Activated naive CD8-positive, alpha-beta T cell treated with anti-CD3 and anti-CD28 coated beads, Interleukin-2, amount 10 ng/mL, durations not matched to agents 7 days and 5 days (primary cell): ENCODE results near the gene HYAL1. TPM values are rescaled to one million over a fixed set of nuclear protein-coding genes. Genes with fewer than 3 reads are reported as not detected.
"Not testable (repeated sequence)": the region's sequence is repeated elsewhere in the genome, so short reads cannot be mapped to it uniquely, and the experiment has no call there.

ENCODE experiments used
- ATAC-seq: fragments of 150-1000 bp; cut with Tn5 transposase; one replicate; pipeline ENCODE4 v1.10.0; 2021; ENCODE audit warnings: low read depth, moderate library complexity
- POLR2A ChIA-PET: fragments of 350-600 bp; sonication (Branson Sonifier 250); formaldehyde crosslinking; loops from one replicate; lab custom pipeline; 2021; ENCODE audit warnings: antibody characterized with exemption; lab: Charles Lee
- DNase-seq: peaks from one replicate; pipeline ENCODE4 v3.0.0; 2021
- H3K27ac Mint-ChIP-seq: one replicate; pipeline ENCODE4 v1.8.0; 2022; ENCODE audit warnings: mild to moderate bottlenecking, mixed read lengths
- H3K27me3 Mint-ChIP-seq: one replicate; pipeline ENCODE4 v1.8.0; 2022; ENCODE audit warnings: mild to moderate bottlenecking, moderate library complexity, mixed read lengths
- H3K36me3 Mint-ChIP-seq: one replicate; pipeline ENCODE4 v1.8.0; 2021; ENCODE audit warnings: mild to moderate bottlenecking, mixed read lengths
- H3K4me1 Mint-ChIP-seq: one replicate; pipeline ENCODE4 v1.8.0; 2021; ENCODE audit warnings: mixed read lengths
- H3K4me3 Mint-ChIP-seq: one replicate; pipeline ENCODE4 v1.8.0; 2022; ENCODE audit warnings: mild to moderate bottlenecking, moderate library complexity, mixed read lengths
- H3K9me3 Mint-ChIP-seq: one replicate; pipeline ENCODE4 v1.8.0; 2021; ENCODE audit warnings: mixed read lengths
- total RNA-seq, 2 experiments: library from RNA; stranded (reverse); gene quantifications; one replicate each; pipeline ENCODE4 v1.2.3, GENCODE V29; 2021

HYAL1 gene
- total RNA-seq, 2 experiments from 2014 or later: 0.25 to 0.28 TPM

- Mint-ChIP-seq H3K9me3 (no peaks in the 10 kb centered on the region), H3K27ac (no peak overlapping the region), H3K4me3 (no peak overlapping the region), H3K36me3 (no peaks in the 10 kb centered on the region), H3K27me3 (peaks cover 40% of the 10 kb centered on the region), H3K4me1 (peaks cover 22% of the 10 kb centered on the region)
- POLR2A ChIA-PET: interaction anchor here (0.6 to 0.7 kb wide), 4 partner anchors 15 to 1246 kb away, joined by 3 read pairs; partner anchors contain the start of genes HYAL3 and NAA80
- ATAC-seq: no peak
- DNase-seq: no peak
Observed at GRCh38 chr3:50276762-50277101, 26.6 kb downstream of the HYAL1 start.

- Mint-ChIP-seq H3K9me3 (no peaks in the 10 kb centered on the region), H3K27me3 (peaks cover 40% of the 10 kb centered on the region), H3K36me3 (no peaks in the 10 kb centered on the region), H3K27ac (no peak overlapping the region), H3K4me1 (peaks cover 25% of the 10 kb centered on the region), H3K4me3 (peak overlapping the region; percentile 50)
- no peak for ATAC-seq
- DNase-seq: peak; percentile 60
- POLR2A ChIA-PET: interaction anchor here (0.6 to 0.9 kb wide), 4 partner anchors 13 to 82 kb away, joined by 3 to 10 read pairs (median 4); no protein-coding TSS in a partner anchor
Observed at GRCh38 chr3:50275996-50276761, 27.2 kb downstream of the HYAL1 start.

GRCh38 chr3:50275141-50275995 lies 28.0 kb downstream of the HYAL1 start:
- Mint-ChIP-seq H3K36me3 (no peaks in the 10 kb centered on the region), H3K9me3 (no peaks in the 10 kb centered on the region), H3K27me3 (peaks cover 40% of the 10 kb centered on the region), H3K4me3 (peak overlapping the region; percentile 50), H3K27ac (peak overlapping the region; percentile 21), H3K4me1 (peaks cover 25% of the 10 kb centered on the region)
- ATAC-seq: no peak
- POLR2A ChIA-PET: interaction anchor here (0.6 to 1.0 kb wide), 4 partner anchors 12 to 81 kb away, joined by 3 to 10 read pairs (median 4); partner anchors contain the start of gene HYAL2
- DNase-seq: no peak

GRCh38 chr3:50274371-50275104 lies 28.8 kb downstream of the HYAL1 start:
- Mint-ChIP-seq H3K4me3 (peak overlapping the region; percentile 36), H3K36me3 (no peaks in the 10 kb centered on the region), H3K27me3 (peaks cover 40% of the 10 kb centered on the region), H3K27ac (no peak overlapping the region), H3K4me1 (peaks cover 25% of the 10 kb centered on the region), H3K9me3 (no peaks in the 10 kb centered on the region)
- DNase-seq: peak; percentile 87
- ATAC-seq: peak; percentile 35
- POLR2A ChIA-PET: interaction anchor here (1.0 kb wide), 1 partner anchor 48 kb away, joined by 3 read pairs; the partner anchor contains the start of gene HYAL2

GRCh38 chr3:50273689-50274065 lies 29.7 kb downstream of the HYAL1 start:
- POLR2A ChIA-PET: no interaction called here
- DNase-seq (no peak), ATAC-seq (no peak)
- Mint-ChIP-seq H3K4me3 (no peak overlapping the region), H3K27ac (no peak overlapping the region), H3K9me3 (no peaks in the 10 kb centered on the region), H3K4me1 (peaks cover 25% of the 10 kb centered on the region), H3K36me3 (no peaks in the 10 kb centered on the region), H3K27me3 (peaks cover 40% of the 10 kb centered on the region)

GRCh38 chr3:50272911-50273688 lies 30.3 kb downstream of the HYAL1 start:
- no peaks in the 10 kb centered on the region for H3K9me3 Mint-ChIP-seq
- peaks cover 25% of the 10 kb centered on the region for H3K4me1 Mint-ChIP-seq
- H3K27ac Mint-ChIP-seq: no peak overlapping the region
- H3K4me3 Mint-ChIP-seq: peak overlapping the region; percentile 70
- H3K36me3 Mint-ChIP-seq: no peaks in the 10 kb centered on the region
- ATAC-seq (peak; percentile 87), DNase-seq (peak; percentile 95)
- peaks cover 41% of the 10 kb centered on the region for H3K27me3 Mint-ChIP-seq
- POLR2A ChIA-PET: interaction anchor here (0.6 kb wide), 1 partner anchor 30 kb away, joined by 3 read pairs; no protein-coding TSS in a partner anchor

- H3K27me3 Mint-ChIP-seq: peaks cover 39% of the 10 kb centered on the region
- H3K9me3 Mint-ChIP-seq, ATAC-seq, H3K27ac Mint-ChIP-seq, DNase-seq, H3K4me3 Mint-ChIP-seq, H3K36me3 Mint-ChIP-seq: not testable (repeated sequence)
- POLR2A ChIA-PET: interaction anchor here (0.6 to 2.3 kb wide), 2 partner anchors 30 to 45 kb away, joined by 3 to 8 read pairs; no protein-coding TSS in a partner anchor
- H3K4me1 Mint-ChIP-seq: peaks cover 25% of the 10 kb centered on the region
Observed at GRCh38 chr3:50272538-50272910, 30.9 kb downstream of the HYAL1 start.

- POLR2A ChIA-PET: interaction anchor here (1.6 to 2.3 kb wide), 2 partner anchors 25 to 44 kb away, joined by 5 to 8 read pairs; no protein-coding TSS in a partner anchor
- Mint-ChIP-seq H3K4me3 (no peak overlapping the region), H3K27me3 (peaks cover 37% of the 10 kb centered on the region)
Observed at GRCh38 chr3:50271314-50271936, 31.9 kb downstream of the HYAL1 start.

GRCh38 chr3:50270422-50271224 lies 32.8 kb downstream of the HYAL1 start:
- Mint-ChIP-seq H3K27me3 (peaks cover 30% of the 10 kb centered on the region), H3K4me3 (no peak overlapping the region), H3K27ac (no peak overlapping the region), H3K9me3 (no peaks in the 10 kb centered on the region), H3K36me3 (no peaks in the 10 kb centered on the region), H3K4me1 (peaks cover 20% of the 10 kb centered on the region)
- POLR2A ChIA-PET: interaction anchor here (1.6 to 2.3 kb wide), 2 partner anchors 24 to 43 kb away, joined by 5 to 8 read pairs; no protein-coding TSS in a partner anchor
- no peak for ATAC-seq
- no peak for DNase-seq

More at GRCh38 chr3:50271314-50271936, 31.9 kb downstream of the HYAL1 start:
- Mint-ChIP-seq H3K4me1 (peaks cover 25% of the 10 kb centered on the region), H3K36me3 (no peaks in the 10 kb centered on the region), H3K27ac (peak overlapping the region; percentile 41), H3K9me3 (no peaks in the 10 kb centered on the region)
- ATAC-seq (no peak), DNase-seq (no peak)

- Mint-ChIP-seq H3K27ac (no peak overlapping the region), H3K4me3 (no peak overlapping the region), H3K36me3 (no peaks in the 10 kb centered on the region), H3K9me3 (no peaks in the 10 kb centered on the region), H3K27me3 (peaks cover 24% of the 10 kb centered on the region), H3K4me1 (peaks cover 18% of the 10 kb centered on the region)
- POLR2A ChIA-PET: no interaction called here
- no peak for DNase-seq
- ATAC-seq: no peak
Observed at GRCh38 chr3:50269977-50270413, 33.4 kb downstream of the HYAL1 start.

GRCh38 chr3:50269460-50269859 lies 33.9 kb downstream of the HYAL1 start:
- POLR2A ChIA-PET: interaction anchor here (0.6 kb wide), 1 partner anchor 79 kb away, joined by 3 read pairs; no protein-coding TSS in a partner anchor
- H3K36me3 Mint-ChIP-seq: no peaks in the 10 kb centered on the region
- peaks cover 16% of the 10 kb centered on the region for H3K4me1 Mint-ChIP-seq
- H3K4me3 Mint-ChIP-seq: no peak overlapping the region
- no peaks in the 10 kb centered on the region for H3K9me3 Mint-ChIP-seq
- DNase-seq (no peak), ATAC-seq (no peak)
- H3K27ac Mint-ChIP-seq: no peak overlapping the region
- H3K27me3 Mint-ChIP-seq: peaks cover 20% of the 10 kb centered on the region
